HG03159 (cell line): ENCODE data around the gene ETNPPL.

Source experiments
- ATAC-seq: cut with Tn5 transposase; IDR thresholded peaks from one replicate; pipeline ENCODE4 v1.9.1; 2021; ENCODE audit warnings: mild to moderate bottlenecking, moderate library complexity; ENCODE audit not compliant: unreplicated experiment

Gene ETNPPL

DNA sequence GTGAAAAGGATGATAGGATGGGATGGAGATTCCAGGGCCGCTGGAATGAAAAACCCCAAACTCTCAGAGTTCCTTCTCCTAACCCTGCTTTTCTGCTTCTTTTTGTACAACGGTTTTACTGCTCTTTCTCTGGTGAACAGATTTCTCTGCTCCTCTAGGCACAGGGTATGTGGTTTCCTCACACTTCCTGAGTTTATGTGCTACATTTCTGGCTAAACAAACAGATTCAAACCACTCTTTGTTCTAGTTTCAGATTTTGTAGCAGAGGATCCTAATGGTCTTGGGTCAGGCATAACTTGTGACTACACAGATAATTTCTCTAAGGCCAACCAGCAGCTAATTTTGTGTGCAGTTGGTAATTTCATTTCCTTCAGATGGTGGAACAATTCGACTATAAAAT, 59.9 kb downstream of the ETNPPL start:
- no peak for ATAC-seq

GRCh38 chr4:108700081-108700757, 62.6 kb downstream of the ETNPPL start:
- ATAC-seq = no peak

DNA sequence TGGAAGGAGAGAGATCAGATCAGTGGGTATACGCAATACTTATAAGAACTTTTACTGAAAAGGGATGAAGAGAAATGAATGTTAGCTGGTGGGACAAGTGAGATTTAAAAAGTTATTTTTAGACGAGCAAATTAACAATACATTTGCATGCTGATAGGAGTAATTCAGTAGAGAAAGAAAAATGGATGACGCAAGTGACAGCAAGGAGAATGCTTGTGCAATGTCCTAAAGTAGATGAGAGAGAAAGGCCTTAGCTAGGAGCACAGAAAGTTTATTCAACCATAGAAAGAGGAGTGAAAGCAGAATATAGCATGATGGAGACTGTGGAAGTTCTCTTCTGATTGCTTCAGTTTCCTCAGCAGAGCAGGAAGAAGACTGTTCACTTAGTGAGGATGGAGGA, 66.7 kb downstream of the ETNPPL start:
- ATAC-seq = no peak

DNA sequence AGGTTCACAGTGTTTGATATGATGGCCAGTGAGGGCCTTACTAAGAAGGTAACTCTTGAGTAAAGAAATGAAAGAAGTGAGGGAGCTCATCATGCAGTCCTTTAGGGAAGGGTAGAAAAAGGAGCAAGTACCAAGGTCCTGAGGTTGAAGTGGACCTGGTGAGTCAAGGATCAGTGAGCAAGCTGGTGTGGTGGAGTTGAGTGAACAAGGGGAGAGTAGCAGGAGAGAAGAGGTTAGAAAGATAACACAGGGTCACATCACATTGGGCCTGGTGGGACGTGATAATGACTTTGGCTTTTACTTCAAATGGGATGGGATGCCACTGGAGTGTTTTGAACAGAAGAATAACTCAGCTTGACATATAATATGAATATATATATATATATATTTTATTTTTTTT, 67.8 kb downstream of the ETNPPL start:
- no peak for ATAC-seq

DNA sequence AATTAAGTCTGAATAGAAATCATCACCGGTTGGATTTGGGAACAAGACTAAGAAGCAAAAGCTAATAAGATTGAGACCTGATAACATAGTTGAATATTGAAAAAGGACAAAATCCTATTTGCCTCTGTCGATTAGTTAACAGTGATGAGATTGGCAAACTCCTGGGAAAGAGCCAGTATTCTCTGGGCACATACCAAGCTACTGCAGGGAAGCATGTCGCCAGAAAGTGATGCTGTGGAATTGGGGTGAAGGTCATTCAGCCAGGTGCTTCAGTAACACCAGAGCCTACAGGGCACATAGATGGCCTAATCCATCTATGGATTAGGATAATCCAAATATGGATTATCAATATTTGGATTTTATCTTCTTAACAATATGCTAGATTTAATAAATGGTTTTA, 68.4 kb downstream of the ETNPPL start:
- ATAC-seq = no peak

DNA sequence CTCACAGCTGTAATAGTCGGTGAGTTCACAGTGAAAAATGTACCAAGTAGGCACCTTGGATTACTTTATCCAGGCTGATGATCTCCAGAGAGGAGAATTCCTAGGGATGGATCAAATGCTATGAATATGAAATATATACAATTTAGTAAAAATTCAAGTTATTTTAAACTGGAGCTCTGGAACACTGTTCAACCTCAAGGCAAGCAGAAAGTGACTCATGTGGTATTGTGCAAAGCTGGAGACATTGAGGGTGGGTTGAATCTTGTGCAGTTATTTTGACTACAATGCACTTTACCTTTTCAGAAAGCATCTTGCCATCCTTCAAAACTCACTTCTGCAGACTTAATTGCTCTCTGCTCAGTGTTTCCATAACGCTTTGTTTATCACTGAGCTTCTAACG, 69.0 kb downstream of the ETNPPL start:
- ATAC-seq = no peak

- no peak for ATAC-seq
Measured at GRCh38 chr4:108693211-108693610, 69.6 kb downstream of the ETNPPL start.
